ENCODE results near the gene ARL4D. TPM values are rescaled to one million over a fixed set of nuclear protein-coding genes. Genes with fewer than 3 reads are reported as not detected.
A peak's percentile ranks its signal among the peaks of the same experiment; 100 is the strongest.
"Not testable (repeated sequence)": the region's sequence is repeated elsewhere in the genome, so short reads cannot be mapped to it uniquely, and the experiment has no call there.

Gene ARL4D
- 7.0 TPM for total RNA-seq
- long read RNA-seq, transcript ARL4D-201 (2 exons, 1,612 nt), result major isoform, 24 of 26 reads
- long read RNA-seq, partial matches to known transcripts, result 2 of 26 reads
- long read RNA-seq, other reads (novel, unspliced or antisense), result 0 of 26 reads

- ATAC-seq (ENCODE audit: poor library complexity) (peak; percentile 94), DNase-seq (peak; percentile 96)
- intact Hi-C loops (cut with DNase I), result no loop called here
Observed at GRCh38 chr17:43398724-43399595, at the start of gene ARL4D. ARL4D (plus strand) TSS chr17:43398993; CDS start chr17:43399733, 740 bp downstream.

- ATAC-seq (ENCODE audit: poor library complexity), result no peak
- intact Hi-C loops (cut with DNase I), result no loop called here
Observed at GRCh38 chr17:43349142-43349541, 49.7 kb upstream of the ARL4D start.

GRCh38 chr17:43350888-43351361, 47.9 kb upstream of the ARL4D start:
- DNase-seq (no peak), ATAC-seq (ENCODE audit: poor library complexity) (no peak)
- intact Hi-C loops (cut with DNase I), result no loop called here

More at GRCh38 chr17:43349142-43349541, 49.7 kb upstream of the ARL4D start:
- no peak for DNase-seq

- DNase-seq (no peak), ATAC-seq (ENCODE audit: poor library complexity) (no peak)
- intact Hi-C loops (cut with DNase I), result no loop called here
Observed at GRCh38 chr17:43351691-43352090, 47.1 kb upstream of the ARL4D start.

GRCh38 chr17:43352579-43353331, 46.0 kb upstream of the ARL4D start:
- no peak for DNase-seq
- no peak for ATAC-seq (ENCODE audit: poor library complexity)
- intact Hi-C loops (cut with DNase I), result no loop called here

GRCh38 chr17:43353393-43353792, 45.4 kb upstream of the ARL4D start:
- DNase-seq (no peak), ATAC-seq (ENCODE audit: poor library complexity) (no peak)
- intact Hi-C loops (cut with DNase I), result no loop called here

- DNase-seq (no peak), ATAC-seq (ENCODE audit: poor library complexity) (no peak)
- intact Hi-C loops (cut with DNase I), result no loop called here
Observed at GRCh38 chr17:43354371-43354770, 44.4 kb upstream of the ARL4D start.

GRCh38 chr17:43356450-43356849, 42.3 kb upstream of the ARL4D start:
- no peak for ATAC-seq (ENCODE audit: poor library complexity)
- no peak for DNase-seq
- intact Hi-C loops (cut with DNase I), result no loop called here

GRCh38 chr17:43356999-43357398, 41.8 kb upstream of the ARL4D start:
- no peak for ATAC-seq (ENCODE audit: poor library complexity)
- no peak for DNase-seq
- intact Hi-C loops (cut with DNase I), result no loop called here

- ATAC-seq (ENCODE audit: poor library complexity) (no peak), DNase-seq (no peak)
- intact Hi-C loops (cut with DNase I), result no loop called here
Observed at GRCh38 chr17:43359469-43360110, 39.2 kb upstream of the ARL4D start.

GRCh38 chr17:43360376-43360738, 38.4 kb upstream of the ARL4D start:
- DNase-seq (no peak), ATAC-seq (ENCODE audit: poor library complexity) (peak; percentile 12)
- intact Hi-C loops (cut with DNase I), result no loop called here

GRCh38 chr17:43360739-43361505, 37.9 kb upstream of the ARL4D start:
- intact Hi-C loops (cut with DNase I), result no loop called here
- ATAC-seq (ENCODE audit: poor library complexity), result peak; percentile 87

GRCh38 chr17:43363181-43363925, 35.4 kb upstream of the ARL4D start:
- no peak for DNase-seq
- intact Hi-C loops (cut with DNase I), result no loop called here
- ATAC-seq (ENCODE audit: poor library complexity), result no peak

More at GRCh38 chr17:43360739-43361505, 37.9 kb upstream of the ARL4D start:
- DNase-seq, result peak; percentile 91

GRCh38 chr17:43363926-43364285, 34.9 kb upstream of the ARL4D start:
- DNase-seq, result no peak
- intact Hi-C loops (cut with DNase I), result no loop called here
- no peak for ATAC-seq (ENCODE audit: poor library complexity)

- no peak for DNase-seq
- ATAC-seq (ENCODE audit: poor library complexity), result no peak
- intact Hi-C loops (cut with DNase I), result no loop called here
Observed at GRCh38 chr17:43365356-43365755, 33.4 kb upstream of the ARL4D start.

- intact Hi-C loops (cut with DNase I); ATAC-seq (ENCODE audit: poor library complexity); DNase-seq: not testable (repeated sequence)
Observed at GRCh38 chr17:43365921-43366320, 32.9 kb upstream of the ARL4D start.

- no peak for DNase-seq
- intact Hi-C loops (cut with DNase I), result no loop called here
- ATAC-seq (ENCODE audit: poor library complexity), result no peak
Observed at GRCh38 chr17:43366891-43367736, 31.7 kb upstream of the ARL4D start.
